ENCODE data around the gene SLC35C1.
"Not testable (repeated sequence)": the region's sequence is repeated elsewhere in the genome, so short reads cannot be mapped to it uniquely, and the experiment has no call there.

Gene SLC35C1

DNA sequence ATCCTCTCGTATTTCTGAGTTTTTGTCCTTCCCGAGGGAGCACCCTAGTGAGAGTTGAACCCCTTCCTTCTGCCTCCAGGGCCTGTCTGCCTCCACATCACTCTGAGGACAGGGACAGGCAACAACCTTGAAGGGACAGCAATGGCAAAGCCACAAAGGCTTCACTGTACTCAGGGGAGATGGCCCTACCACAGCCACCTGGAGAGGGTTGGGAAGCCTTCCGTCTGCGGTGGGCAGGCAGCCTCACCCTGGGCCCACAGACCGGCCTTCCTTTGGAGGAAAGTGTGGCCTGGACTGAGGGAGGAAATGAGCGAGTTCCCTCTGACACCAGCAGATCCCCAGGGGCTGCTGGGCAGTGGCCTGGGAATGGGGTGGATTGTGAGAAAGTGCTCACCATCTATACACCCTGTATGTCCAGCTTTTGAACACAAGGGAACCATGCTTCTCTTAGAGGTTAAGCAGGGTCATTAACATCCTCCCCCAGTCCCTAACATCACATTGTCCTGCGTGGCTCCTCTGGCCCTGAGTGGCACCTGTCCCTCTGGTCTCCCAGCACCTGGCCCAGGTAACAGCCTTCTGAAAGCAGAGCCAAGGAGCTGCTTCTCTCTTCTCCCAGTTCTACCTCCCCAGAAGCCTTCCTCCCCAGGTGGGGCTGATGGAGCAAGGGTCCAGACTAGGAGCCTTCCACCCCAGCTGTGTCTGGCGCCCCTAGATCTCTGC, 6.8 kb downstream of the SLC35C1 start:
- DNase-seq: no peak

DNA sequence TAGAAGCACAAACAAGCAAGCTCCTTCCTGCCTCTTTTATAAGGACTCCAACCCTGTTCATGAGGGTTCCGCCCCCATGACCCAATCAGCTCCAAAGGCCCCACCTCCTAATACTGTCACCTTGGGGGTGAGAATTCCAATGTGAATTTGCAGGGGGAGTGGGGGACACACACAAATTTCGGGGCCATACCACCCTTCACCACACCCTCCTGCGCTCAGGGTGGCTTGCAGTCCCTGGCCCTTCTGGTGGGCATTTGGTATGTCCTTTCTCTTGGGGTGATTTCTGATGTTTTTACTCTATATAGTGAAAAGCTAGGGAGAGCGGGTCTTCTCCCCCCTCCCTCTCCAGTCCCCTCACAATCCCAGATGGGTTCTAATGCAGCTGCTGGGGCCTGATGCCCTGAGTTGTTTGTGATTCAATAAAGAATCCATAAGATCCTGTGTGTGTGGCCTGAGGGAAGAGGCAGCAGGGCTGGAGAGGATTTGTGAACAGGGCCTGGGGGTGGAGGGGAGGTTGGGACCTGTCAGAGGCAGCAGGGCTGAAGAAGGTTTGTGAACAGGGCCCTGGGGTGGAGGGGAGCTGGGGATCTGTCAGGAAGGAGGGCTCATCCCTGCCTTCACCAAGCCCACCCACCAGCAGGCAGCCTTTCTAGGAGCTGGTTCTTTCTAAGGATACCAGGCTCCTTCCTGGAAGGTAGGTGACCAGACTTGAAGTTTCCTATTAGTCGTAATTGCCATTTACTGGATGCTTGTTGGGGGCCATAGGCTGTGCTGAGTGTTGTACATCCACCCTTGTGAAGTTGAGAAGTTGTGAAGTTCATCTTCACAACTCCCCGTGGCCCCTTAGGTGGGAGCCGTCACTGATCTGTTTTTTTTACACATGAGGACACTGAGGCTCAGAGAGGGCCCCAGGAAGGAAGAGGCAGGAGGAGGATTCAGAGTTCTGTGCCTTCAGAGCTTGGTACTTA, 7.9 kb downstream of the SLC35C1 start:
- no peak for DNase-seq

GRCh38 chr11:45815747-45816146, 10.8 kb downstream of the SLC35C1 start:
- DNase-seq: no peak

DNA sequence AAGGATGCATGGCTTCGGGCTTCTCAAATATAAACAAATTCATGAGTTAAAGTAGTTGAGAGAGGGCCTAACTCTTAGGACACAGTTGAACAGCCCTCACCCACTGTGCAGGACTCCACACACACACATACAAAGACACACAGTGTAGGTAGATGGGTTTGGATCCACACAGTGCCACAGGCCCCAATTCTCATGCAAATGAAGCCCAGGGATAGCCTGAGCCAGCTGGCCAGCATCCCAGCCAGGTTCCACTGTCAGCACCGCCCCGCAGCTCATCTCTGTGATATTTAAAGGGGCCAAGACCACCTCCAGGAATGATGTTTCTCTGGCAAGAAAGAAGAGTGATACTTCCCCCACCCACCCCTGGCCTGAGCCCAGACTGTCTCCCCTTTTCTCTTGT, 11.7 kb downstream of the SLC35C1 start:
- DNase-seq: peak; percentile 43

- no peak for DNase-seq
These were observed 12.2 kb downstream of the SLC35C1 start for GRCh38 chr11:45817191-45817590.

GRCh38 chr11:45818961-45819605, 14.1 kb downstream of the SLC35C1 start:
- no peak for DNase-seq

- no peak for DNase-seq
These were observed 15.4 kb downstream of the SLC35C1 start for GRCh38 chr11:45820211-45820857.

- DNase-seq: not testable (repeated sequence)
These were observed 21.5 kb downstream of the SLC35C1 start for GRCh38 chr11:45826492-45826891.

- no peak for DNase-seq
These were observed 22.2 kb downstream of the SLC35C1 start for GRCh38 chr11:45827123-45827522.

- DNase-seq: no peak
These were observed 24.0 kb downstream of the SLC35C1 start for GRCh38 chr11:45828996-45829395.

GRCh38 chr11:45830596-45830995, 25.6 kb downstream of the SLC35C1 start:
- DNase-seq: no peak

DNA sequence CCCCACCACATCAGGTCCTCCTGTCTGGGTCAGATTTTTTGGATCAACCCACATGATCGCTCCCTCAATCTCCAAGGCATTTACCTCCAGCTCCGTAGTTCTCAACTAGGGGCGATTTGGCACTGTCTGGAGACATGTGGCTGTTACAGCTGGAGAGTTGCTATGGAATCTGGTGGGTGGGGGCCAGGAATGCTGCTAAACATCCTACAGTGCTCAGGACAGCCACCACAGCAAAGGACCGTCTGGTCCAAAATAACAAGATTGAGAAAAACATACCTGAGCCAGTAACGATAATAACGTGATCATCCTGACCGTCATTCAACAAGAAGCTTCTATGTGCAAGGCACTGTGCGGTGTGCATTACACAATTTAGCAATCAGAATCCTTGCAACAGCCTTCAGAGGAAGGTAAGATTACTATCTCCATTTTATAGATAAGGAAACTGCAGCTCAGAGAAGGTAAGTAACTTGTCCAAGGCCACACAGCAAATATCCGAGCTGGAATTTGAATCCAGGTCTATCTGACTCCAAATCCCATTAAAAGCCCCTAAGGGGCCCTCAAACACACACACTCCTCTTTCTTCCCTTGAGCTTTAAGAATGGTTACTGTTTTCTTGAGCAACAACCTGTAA, 28.0 kb downstream of the SLC35C1 start:
- no peak for DNase-seq

DNA sequence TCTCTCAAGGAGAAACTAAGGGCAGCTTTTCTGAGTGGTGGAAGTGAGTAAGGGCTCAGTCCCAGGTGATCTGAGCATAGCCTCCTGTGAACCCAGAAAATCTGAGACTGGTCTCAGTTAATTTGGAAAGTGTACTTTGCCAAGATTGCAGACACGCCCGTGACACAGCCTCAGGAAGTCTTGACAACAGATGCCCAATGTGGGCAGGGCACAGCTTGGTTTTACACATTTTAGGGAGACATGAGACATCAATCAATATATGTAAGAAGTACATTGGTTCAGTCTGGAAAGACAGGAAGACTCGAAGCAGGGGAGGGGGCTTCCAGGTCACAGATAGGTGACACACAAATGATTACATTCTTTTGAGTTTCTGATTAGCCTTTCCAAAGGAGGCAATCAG, 28.8 kb downstream of the SLC35C1 start:
- DNase-seq: no peak

DNA sequence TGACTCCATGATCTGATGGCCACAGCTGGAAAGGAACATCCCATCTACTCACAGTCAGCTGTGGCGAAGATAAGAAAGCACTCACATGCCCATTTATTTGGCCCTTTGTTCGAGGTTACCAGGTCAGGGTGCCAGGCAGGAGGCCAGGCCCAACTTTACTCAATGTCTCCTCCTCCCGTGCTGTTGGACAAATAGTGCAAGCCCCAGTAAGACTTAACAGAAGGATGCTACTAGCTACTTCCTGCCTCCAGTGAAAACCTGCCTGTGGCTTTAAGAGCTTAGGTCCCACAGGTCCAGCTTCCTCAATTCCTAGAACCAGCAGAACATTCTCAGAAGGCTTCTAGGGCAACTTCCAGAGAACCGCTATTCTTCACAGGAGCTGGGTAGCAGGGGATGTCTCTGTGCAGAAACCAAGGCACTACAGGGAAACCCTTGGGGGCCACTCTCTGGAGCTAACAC, 29.4 kb downstream of the SLC35C1 start:
- DNase-seq: no peak

DNA sequence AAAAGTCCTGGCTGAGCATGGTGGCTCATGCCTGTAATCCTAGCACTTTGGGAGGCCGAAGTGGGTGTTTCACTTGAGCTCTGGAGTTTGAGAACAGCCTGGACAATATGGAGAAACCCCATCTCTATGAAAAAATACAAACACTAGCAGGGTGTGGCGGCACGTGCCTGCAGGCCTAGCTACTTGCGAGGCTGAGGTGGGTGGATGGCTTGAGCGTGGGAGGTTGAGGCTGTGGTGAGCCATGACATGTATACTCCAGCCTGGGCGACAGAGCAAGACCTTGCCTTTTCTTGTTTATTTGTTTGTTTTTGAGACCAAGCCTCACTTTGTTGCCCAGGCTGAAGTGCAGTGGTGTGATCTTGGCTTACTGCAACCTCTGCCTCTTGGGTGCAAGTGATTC, 34.3 kb downstream of the SLC35C1 start:
- DNase-seq: no peak

DNA sequence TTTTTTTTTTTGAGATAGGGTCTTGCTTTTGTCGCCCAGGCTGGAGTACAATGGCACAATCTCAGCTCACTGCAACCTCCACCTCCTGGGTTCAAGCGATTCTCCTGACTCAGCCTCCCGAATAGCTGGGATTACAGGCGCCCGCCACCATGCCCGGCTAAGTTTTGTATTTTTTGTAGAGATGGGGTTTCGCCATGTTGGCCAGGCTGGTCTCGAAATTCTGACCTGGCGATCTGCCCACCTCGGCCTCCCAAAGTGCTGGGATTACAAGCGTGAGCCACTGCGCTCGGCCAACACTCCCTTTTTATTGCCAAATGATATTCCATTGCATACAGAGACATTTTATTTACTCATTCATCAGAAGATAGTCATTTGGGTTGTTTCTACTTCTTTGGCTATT, 35.3 kb downstream of the SLC35C1 start:
- DNase-seq: not testable (repeated sequence)

GRCh38 chr11:45843158-45843924, 38.4 kb downstream of the SLC35C1 start:
- DNase-seq: no peak

DNA sequence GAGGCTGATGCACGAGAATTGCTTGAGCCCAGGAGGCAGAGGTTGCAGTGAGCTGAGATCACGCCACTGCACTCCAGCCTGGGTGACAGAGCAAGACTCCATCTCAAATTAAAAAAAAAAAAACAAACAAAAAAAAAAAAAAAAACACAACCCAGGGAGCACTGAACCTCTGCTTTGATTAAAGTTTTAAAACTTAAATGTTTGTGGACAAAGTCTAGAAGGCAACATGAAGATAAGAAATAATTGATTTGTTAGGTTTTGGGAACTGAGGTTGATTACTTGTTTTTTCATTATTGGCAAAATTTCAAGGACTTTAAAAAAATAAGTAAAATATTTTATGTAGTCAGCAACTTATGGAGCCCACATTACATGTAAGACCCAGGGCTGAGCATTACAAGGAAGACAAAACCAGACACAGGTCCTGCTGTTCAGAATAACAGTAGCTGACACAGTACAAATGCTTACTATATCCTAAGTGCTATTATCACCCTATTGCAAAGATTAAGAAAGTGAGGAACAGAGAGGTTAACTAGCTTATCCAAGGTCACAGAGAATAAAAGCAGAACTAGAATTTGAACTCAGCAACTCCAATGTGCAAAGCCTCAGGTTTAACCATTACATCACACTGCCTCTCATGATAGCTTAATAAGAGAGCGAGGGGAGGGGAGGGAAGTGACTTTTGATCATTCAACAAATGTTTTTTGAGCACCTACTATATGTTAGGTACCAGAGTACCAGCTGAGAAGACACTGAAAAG, 40.1 kb downstream of the SLC35C1 start:
- DNase-seq: no peak

DNA sequence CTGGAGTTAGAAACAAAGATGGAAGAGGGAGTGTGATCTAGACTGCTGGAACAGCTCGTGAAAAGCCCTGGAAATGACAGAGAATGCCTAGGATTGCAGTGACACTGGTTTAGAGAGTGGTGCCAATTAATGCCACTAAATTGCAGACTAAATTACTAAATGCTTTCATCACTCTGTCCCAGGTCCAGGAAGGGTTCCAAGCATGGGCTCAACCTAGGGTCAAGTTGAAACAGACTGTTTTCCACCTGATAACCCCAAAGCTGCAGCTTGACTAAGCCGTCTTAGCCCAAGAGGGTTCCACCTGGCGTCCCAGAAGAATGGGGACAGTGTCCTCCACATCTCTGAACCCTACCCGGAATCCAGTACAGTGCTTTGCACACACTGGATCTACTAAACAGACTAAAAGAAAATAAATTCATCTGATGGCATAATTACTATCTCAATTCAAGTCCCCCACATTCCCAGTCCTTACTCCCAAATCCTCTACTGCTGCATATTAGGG, 41.3 kb downstream of the SLC35C1 start:
- no peak for DNase-seq
